GM12878 (cell line): ENCODE results near the gene CXCL13. TPM values are rescaled to one million over a fixed set of nuclear protein-coding genes. Genes with fewer than 3 reads are reported as not detected.
"Not testable (repeated sequence)": the region's sequence is repeated elsewhere in the genome, so short reads cannot be mapped to it uniquely, and the experiment has no call there.

Experiments
- ATAC-seq: fragments of 200-7000 bp; cut with Tn5 transposase; 3 replicates; pipeline ENCODE4 v1.9.1; 2020; ENCODE audit warnings: mild to moderate bottlenecking, moderate library complexity
- BruUV-seq: library from RNA; stranded (reverse); fragments of 400-500 nt; replicated peaks from 2 replicates; lab custom pipeline; 2021; lab: Mats Ljungman, UMichigan
- CTCF ChIA-PET: fragments of 300-600 bp; sonication (Branson Sonifier 250); formaldehyde crosslinking; extraction: SDS; loops from one replicate; lab custom pipeline; 2021; ENCODE audit warnings: inconsistent platforms; lab: Yijun Ruan, JAX
- POLR2A ChIA-PET: fragments of 350-600 bp; formaldehyde crosslinking; extraction: SDS; loops from one replicate; lab custom pipeline; 2021; ENCODE audit warnings: inconsistent platforms; lab: Charles Lee
- RAD21 ChIA-PET: fragments of 300-600 bp; sonication (Branson Sonifier 250); formaldehyde crosslinking; loops from one replicate; lab custom pipeline; 2023; ENCODE audit warnings: antibody characterized with exemption; ENCODE audit not compliant: unreplicated experiment; lab: Charles Lee
- SMC1A ChIA-PET: fragments of 300-600 bp; sonication (Branson Sonifier 250); formaldehyde crosslinking; loops from one replicate; lab custom pipeline; 2023; ENCODE audit not compliant: unreplicated experiment, uncharacterized antibody; lab: Charles Lee
- DNase-seq: peaks from one replicate; pipeline ENCODE4 v3.0.0-alpha.2; 2011; ENCODE audit warnings: low read depth, low spot score
- FAIRE-seq: peaks from 3 replicates; lab custom pipeline; 2011; peaks lifted over from hg19 to GRCh38; lab: Jason Lieb, UNC
- H2AFZ ChIP-seq: 2 replicates; pipeline ENCODE4 v1.6.0; 2011; ENCODE audit warnings: low read depth, low read length, control low read depth; ENCODE audit not compliant: control insufficient read depth
- H3K27ac ChIP-seq: 2 replicates; pipeline ENCODE4 v1.5.1; 2011; ENCODE audit warnings: control low read depth; ENCODE audit not compliant: control insufficient read depth, insufficient read depth
- H3K27me3 ChIP-seq, 2 experiments: replicated peaks in 1 of 2; 2 replicates each; pipeline versions ENCODE4 v1.6.0 to v1.6.1; 2011; ENCODE audit warnings: low read length in 1 of 2; ENCODE audit not compliant: control insufficient read depth in 2 of 2, insufficient read depth in 2 of 2
- H3K36me3 ChIP-seq, 2 experiments: 2 replicates each; pipeline ENCODE4 v1.5.1; 2011; ENCODE audit warnings: low read length in 1 of 2; ENCODE audit not compliant: control insufficient read depth in 2 of 2, insufficient read depth in 2 of 2
- H3K4me1 ChIP-seq: 2 replicates; pipeline ENCODE4 v1.6.1; 2011; ENCODE audit warnings: mild to moderate bottlenecking, low read length, moderate library complexity, mixed read lengths; ENCODE audit not compliant: control insufficient read depth, insufficient read depth
- H3K4me2 ChIP-seq: 2 replicates; pipeline ENCODE4 v1.6.0; 2011; ENCODE audit warnings: control low read depth; ENCODE audit not compliant: control insufficient read depth, insufficient read depth
- H3K4me3 ChIP-seq: fragments of 200-600 bp; sonication (generic); 2 replicates; pipeline ENCODE4 v1.5.1; 2016
- H3K79me2 ChIP-seq: 2 replicates; pipeline ENCODE4 v1.6.0; 2011; ENCODE audit warnings: low read length; ENCODE audit not compliant: control insufficient read depth, insufficient read depth
- H3K9ac ChIP-seq: 2 replicates; pipeline ENCODE4 v1.8.0; 2011; ENCODE audit warnings: low read length, control low read depth, mixed read lengths; ENCODE audit not compliant: control insufficient read depth, insufficient read depth
- H3K9me3 ChIP-seq: replicated peaks from 3 replicates; pipeline ENCODE4 v1.5.1; 2011; ENCODE audit warnings: mild to moderate bottlenecking, low read length; ENCODE audit not compliant: control insufficient read depth, insufficient read depth
- H4K20me1 ChIP-seq: 2 replicates; pipeline ENCODE4 v1.6.0; 2011; ENCODE audit not compliant: control insufficient read depth, insufficient read depth
- BMI1 ChIP-seq: fragments of 450-650 bp; IDR thresholded peaks from 2 replicates; pipeline ENCODE4 v1.6.1; 2016; ENCODE audit warnings: mild to moderate bottlenecking, moderate library complexity, borderline replicate concordance
- CHD2 ChIP-seq: IDR thresholded peaks from 2 replicates; pipeline ENCODE4 v1.6.1; 2011; ENCODE audit warnings: low read depth, low read length, improper control_type of control experiment, borderline replicate concordance
- KAT2A ChIP-seq: conservative IDR thresholded peaks from 2 replicates; pipeline ENCODE4 v1.6.1; 2011; ENCODE audit warnings: low read depth, low read length; ENCODE audit not compliant: control insufficient read depth
- MXI1 ChIP-seq: fragments of 150-350 bp; IDR thresholded peaks from 2 replicates; pipeline ENCODE4 v1.6.1; 2011; ENCODE audit warnings: low read depth, mild to moderate bottlenecking, inconsistent platforms, low read length, improper control_type of control experiment
- NR2C1 ChIP-seq: fragments of 450-650 bp; IDR thresholded peaks from 2 replicates; pipeline ENCODE4 v1.6.1; 2017; ENCODE audit warnings: antibody characterized with exemption, mild to moderate bottlenecking, moderate library complexity
- SPI1 ChIP-seq: IDR thresholded peaks from 2 replicates; pipeline ENCODE4 v1.6.1; 2011; ENCODE audit warnings: low read depth, mild to moderate bottlenecking, low read length, moderate library complexity, borderline replicate concordance; ENCODE audit not compliant: insufficient read depth
- SRF ChIP-seq, 2 experiments: IDR thresholded peaks; 2 replicates each; pipeline ENCODE4 v1.6.1; 2011; ENCODE audit warnings: low read depth in 2 of 2, low read length in 2 of 2, mild to moderate bottlenecking in 1 of 2, moderate library complexity in 1 of 2
- TAF1 ChIP-seq: IDR thresholded peaks from 2 replicates; pipeline ENCODE4 v1.6.1; 2011; ENCODE audit warnings: mild to moderate bottlenecking, low read depth, low read length, borderline replicate concordance
- TBL1XR1 ChIP-seq: IDR thresholded peaks from 2 replicates; pipeline ENCODE4 v1.6.1; 2012; ENCODE audit warnings: low read depth, low read length, improper control_type of control experiment
- TCF3 ChIP-seq: IDR thresholded peaks from 2 replicates; pipeline ENCODE4 v1.6.1; 2012; ENCODE audit warnings: low read depth, mild to moderate bottlenecking, low read length, borderline replicate concordance; ENCODE audit not compliant: insufficient read depth
- YY1 ChIP-seq: IDR thresholded peaks from 2 replicates; pipeline ENCODE4 v1.6.1; 2011; ENCODE audit warnings: low read depth, mild to moderate bottlenecking, low read length
- ZNF207 ChIP-seq: fragments of 450-650 bp; IDR thresholded peaks from 2 replicates; pipeline ENCODE4 v1.6.1; 2014; ENCODE audit warnings: antibody characterized with exemption, mild to moderate bottlenecking, borderline replicate concordance
- ZNF384 ChIP-seq: IDR thresholded peaks from 2 replicates; pipeline ENCODE4 v1.6.1; 2012; ENCODE audit warnings: low read depth, mild to moderate bottlenecking, low read length, improper control_type of control experiment, borderline replicate concordance
- ZNF592 ChIP-seq: fragments of 450-650 bp; IDR thresholded peaks from 2 replicates; pipeline ENCODE4 v1.6.1; 2017; ENCODE audit warnings: mild to moderate bottlenecking, moderate library complexity
- WGBS: methylation state at CpG from one replicate; pipeline ENCODE4 v1.1.6; 2016; ENCODE audit warnings: low lambda C conversion rate; ENCODE audit not compliant: insufficient replicate concordance, insufficient coverage; ENCODE audit errors: missing lambda C conversion rate; 5-methylcytosine and 5-hydroxymethylcytosine counted together
- in situ Hi-C: fragments of 300-500 bp; cut with MboI; formaldehyde crosslinking; loops from 9 replicates; pipeline ENCODE4 v1.14.3; 2018; ENCODE audit warnings: mixed read lengths
- intact Hi-C: fragments of 100-400 bp; cut with micrococcal nuclease; formaldehyde crosslinking; loops from one replicate; pipeline ENCODE4 v1.14.2; 2022; ENCODE audit not compliant: unreplicated experiment
- polyA plus RNA-seq, 11 experiments: library from polyadenylated mRNA; depleted of rRNA in 4 of 11; unstranded in 6 of 11; stranded (reverse) in 5 of 11; fragments of >200 nt; fragmentation: Nextera tagmentation in 4 of 11; fragmentation: Illumina TruSeq in 1 of 11; extraction: Ambion mirVana in 4 of 11; extraction: Trizol in 1 of 11; gene quantifications; 1 replicate in 1 of 11; 2 replicates in 10 of 11; pipeline versions ENCODE4 v1.2.1 to v1.2.3, GENCODE V29; 2011 to 2016; ENCODE audit warnings: inconsistent platforms in 2 of 11, missing spikeins in 2 of 11, low read depth in 1 of 11
- total RNA-seq, 4 experiments: library from RNA; depleted of rRNA in 3 of 4; stranded (reverse); fragments of >200 nt in 3 of 4; fragmentation: Illumina TruSeq in 1 of 4; extraction: Trizol in 1 of 4; gene quantifications; 2 replicates each; pipeline versions ENCODE4 v1.2.1 to v1.2.3, GENCODE V29; 2013 to 2021

CXCL13 gene
- total and polyA plus RNA-seq, 10 of the 15 experiments (the other 5 are each of a cell fraction or from before 2014, with no cell fraction given): 0.05 to 0.16 TPM; not detected in 8

DNA sequence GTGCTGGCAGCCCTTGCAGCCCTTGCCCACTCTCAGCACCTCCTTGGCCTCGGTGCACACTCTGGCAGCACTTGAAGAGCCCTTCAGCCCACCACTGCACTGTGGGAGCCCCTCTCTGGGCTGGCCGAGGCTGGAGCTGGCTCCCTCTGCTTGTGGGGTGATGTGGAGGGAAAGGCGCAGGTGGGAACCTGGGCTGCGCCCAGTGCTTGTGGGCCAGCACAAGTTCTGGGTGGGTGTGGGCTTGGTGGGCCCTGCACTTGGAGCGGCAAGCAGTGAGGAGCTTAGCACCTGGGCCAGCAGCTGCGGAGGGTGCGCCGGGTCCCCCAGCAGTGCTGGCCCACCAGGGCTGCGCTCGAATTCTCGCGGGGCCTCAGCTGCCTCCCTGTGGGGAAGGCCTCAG is 43.9 kb upstream of the CXCL13 start:
- ChIA-PET CTCF (interaction anchor here (0.7 kb wide), 1 partner anchor 173 kb away, joined by 3 read pairs; no protein-coding TSS in a partner anchor), SMC1A (interaction anchor here (0.5 kb wide), 1 partner anchor 20 kb away, joined by 3 read pairs; no protein-coding TSS in a partner anchor)
- H4K20me1 ChIP-seq, BruUV-seq, H3K27me3 ChIP-seq, H3K9ac ChIP-seq, RAD21 ChIA-PET, H2AFZ ChIP-seq, H3K79me2 ChIP-seq, ATAC-seq, H3K4me3 ChIP-seq, POLR2A ChIA-PET, H3K27ac ChIP-seq, FAIRE-seq, DNase-seq, H3K9me3 ChIP-seq, in situ Hi-C loops, H3K4me2 ChIP-seq, intact Hi-C loops, H3K4me1 ChIP-seq, H3K36me3 ChIP-seq: not testable (repeated sequence)
- 66% methylated on average over 12 of the region's 12 CpGs for WGBS

- H4K20me1 ChIP-seq: no peaks in the 10 kb centered on the region
- no peak overlapping the region for H3K27ac ChIP-seq
- H3K36me3 ChIP-seq: no peaks in the 10 kb centered on the region
- ATAC-seq (no peak), DNase-seq (no peak), FAIRE-seq (no peak)
- ChIA-PET POLR2A (no interaction called here), CTCF (no interaction called here), RAD21 (no interaction called here), SMC1A (no interaction called here)
- H3K4me1 ChIP-seq: no peaks in the 10 kb centered on the region
- no peak overlapping the region for H3K4me2 ChIP-seq
- H2AFZ ChIP-seq: no peak overlapping the region
- no peaks in the 10 kb centered on the region for H3K79me2 ChIP-seq
- in situ Hi-C loops (no loop called here), intact Hi-C loops (no loop called here)
- no peaks in the 10 kb centered on the region for H3K27me3 ChIP-seq
- no peak overlapping the region for H3K4me3 ChIP-seq
- BruUV-seq: no TSS peak
- WGBS: 8% methylated on average over 2 of the region's 2 CpGs
- no peak overlapping the region for H3K9ac ChIP-seq
- H3K9me3 ChIP-seq: no peaks in the 10 kb centered on the region; the same call in 2 of the 3 replicates
- TF ChIP-seq ZNF384 (no peak), ZNF207 (no peak), TAF1 (no peak), TCF3 (no peak), TBL1XR1 (no peak), ZNF592 (no peak), NR2C1 (no peak), SPI1 (no peak), MXI1 (no peak), KAT2A (no peak), YY1 (no peak), CHD2 (no peak), SRF (IDR thresholded peaks at IDR 0.05; ENCODE audit: low read depth in 2 of 2, low read length in 2 of 2) (no peak), BMI1 (no peak)
These were observed 41.4 kb upstream of the CXCL13 start for GRCh38 chr4:77564231-77564630.
